Ishikawa (cell line): ENCODE measurements around the gene KIZ.

Source experiments
- CEBPB ChIP-seq: IDR thresholded peaks from 2 replicates; pipeline ENCODE4 v1.6.1; 2012
- CREB1 ChIP-seq: IDR thresholded peaks from 2 replicates; pipeline ENCODE4 v1.6.1; 2012; ENCODE audit warnings: low read depth
- EGR1 ChIP-seq: IDR thresholded peaks from 2 replicates; pipeline ENCODE4 v1.6.1; 2012
- EP300 ChIP-seq: IDR thresholded peaks from 2 replicates; pipeline ENCODE4 v1.6.1; 2012; ENCODE audit warnings: borderline replicate concordance
- FOXM1 ChIP-seq: IDR thresholded peaks from 2 replicates; pipeline ENCODE4 v1.6.1; 2012; ENCODE audit warnings: low read depth, borderline replicate concordance
- NFIC ChIP-seq: IDR thresholded peaks from 2 replicates; pipeline ENCODE4 v1.6.1; 2012
- RAD21 ChIP-seq: IDR thresholded peaks from 2 replicates; pipeline ENCODE4 v1.6.1; 2012; ENCODE audit warnings: low read depth
- REST ChIP-seq: IDR thresholded peaks from 2 replicates; pipeline ENCODE4 v1.6.1; 2012; ENCODE audit warnings: low read depth, mild to moderate bottlenecking
- TAF1 ChIP-seq: IDR thresholded peaks from 2 replicates; pipeline ENCODE4 v1.6.1; 2012; ENCODE audit warnings: low read depth, mild to moderate bottlenecking
- TCF12 ChIP-seq: IDR thresholded peaks from 2 replicates; pipeline ENCODE4 v1.6.1; 2012; ENCODE audit warnings: low read depth
- TEAD4 ChIP-seq: IDR thresholded peaks from 2 replicates; pipeline ENCODE4 v1.6.1; 2012
- USF1 ChIP-seq: IDR thresholded peaks from 2 replicates; pipeline ENCODE4 v1.6.1; 2012
- YY1 ChIP-seq: IDR thresholded peaks from 2 replicates; pipeline ENCODE4 v1.6.1; 2012; ENCODE audit warnings: low read depth
- ZBTB7A ChIP-seq: IDR thresholded peaks from 2 replicates; pipeline ENCODE4 v1.6.1; 2012; ENCODE audit warnings: low read depth
- TF ChIP-seq, protein P1 (sequence below): IDR thresholded peaks from 2 replicates; pipeline ENCODE4 v1.6.1; 2012

KIZ gene, protein sequence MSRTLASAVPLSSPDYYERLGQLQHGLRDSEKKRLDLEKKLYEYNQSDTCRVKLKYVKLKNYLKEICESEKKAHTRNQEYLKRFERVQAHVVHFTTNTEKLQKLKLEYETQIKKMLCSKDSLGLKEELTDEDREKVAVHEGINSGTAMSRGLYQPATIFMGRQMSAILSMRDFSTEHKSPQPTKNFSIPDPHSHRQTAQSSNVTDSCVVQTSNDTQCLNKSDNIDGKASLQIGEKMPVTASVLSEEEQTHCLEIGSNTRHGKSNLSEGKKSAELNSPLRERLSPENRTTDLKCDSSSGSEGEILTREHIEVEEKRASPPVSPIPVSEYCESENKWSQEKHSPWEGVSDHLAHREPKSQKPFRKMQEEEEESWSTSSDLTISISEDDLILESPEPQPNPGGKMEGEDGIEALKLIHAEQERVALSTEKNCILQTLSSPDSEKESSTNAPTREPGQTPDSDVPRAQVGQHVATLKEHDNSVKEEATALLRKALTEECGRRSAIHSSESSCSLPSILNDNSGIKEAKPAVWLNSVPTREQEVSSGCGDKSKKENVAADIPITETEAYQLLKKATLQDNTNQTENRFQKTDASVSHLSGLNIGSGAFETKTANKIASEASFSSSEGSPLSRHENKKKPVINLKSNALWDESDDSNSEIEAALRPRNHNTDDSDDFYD

DNA sequence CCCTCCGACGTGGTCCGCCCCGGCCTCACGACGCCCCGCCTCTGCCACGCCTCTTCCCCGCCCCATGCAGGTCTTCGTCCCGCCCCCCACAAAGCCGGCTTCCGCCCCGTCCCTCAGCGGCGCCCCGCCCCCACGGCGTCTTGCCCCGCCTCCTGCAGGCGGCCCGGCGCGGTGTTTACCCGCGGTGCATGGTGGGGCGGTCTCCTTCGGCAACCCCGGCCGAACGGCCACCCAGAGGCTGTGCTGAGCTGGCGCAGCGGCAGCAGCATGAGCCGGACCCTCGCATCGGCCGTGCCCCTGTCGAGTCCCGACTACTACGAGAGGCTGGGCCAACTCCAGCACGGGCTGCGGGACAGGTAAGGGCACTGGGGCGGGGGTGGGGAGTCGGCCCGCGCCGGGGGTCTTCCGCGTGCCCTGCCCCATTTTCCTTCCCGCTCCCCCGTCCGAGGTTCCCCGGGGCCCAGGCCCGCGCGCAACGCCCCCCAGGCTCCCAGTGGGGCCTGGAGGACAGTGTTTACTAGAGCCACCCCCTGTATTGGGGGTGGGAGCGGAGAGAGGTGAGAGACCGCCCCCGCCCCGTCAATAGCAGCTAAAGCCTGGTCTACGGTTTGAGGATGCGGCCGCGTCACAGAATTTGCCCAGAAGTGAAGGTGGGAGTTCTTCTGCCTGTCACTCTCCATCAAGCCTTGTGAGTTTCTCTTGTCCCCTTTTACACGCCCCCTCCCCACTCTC lies at the start of gene KIZ:
TSS of gene KIZ (plus strand) at position 234 of the 732 bp plus-strand sequence. CDS start at position 268, 34 bp downstream.
- TF ChIP-seq EP300 (no peak), CEBPB (no peak), RAD21 (no peak), REST (no peak), NFIC (no peak), TAF1 (peak; percentile 63; the same call in 1 of the 2 replicates), ZBTB7A (peak; percentile 52; the same call in 1 of the 2 replicates), EGR1 (no peak), YY1 (no peak), TEAD4 (no peak), TCF12 (peak; percentile 43; the same call in 1 of the 2 replicates), FOXM1 (no peak), CREB1 (no peak), USF1 (no peak)
- TF ChIP-seq, protein P1, sequence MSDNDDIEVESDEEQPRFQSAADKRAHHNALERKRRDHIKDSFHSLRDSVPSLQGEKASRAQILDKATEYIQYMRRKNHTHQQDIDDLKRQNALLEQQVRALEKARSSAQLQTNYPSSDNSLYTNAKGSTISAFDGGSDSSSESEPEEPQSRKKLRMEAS, result peak; percentile 36; the same call in 1 of the 2 replicates

DNA sequence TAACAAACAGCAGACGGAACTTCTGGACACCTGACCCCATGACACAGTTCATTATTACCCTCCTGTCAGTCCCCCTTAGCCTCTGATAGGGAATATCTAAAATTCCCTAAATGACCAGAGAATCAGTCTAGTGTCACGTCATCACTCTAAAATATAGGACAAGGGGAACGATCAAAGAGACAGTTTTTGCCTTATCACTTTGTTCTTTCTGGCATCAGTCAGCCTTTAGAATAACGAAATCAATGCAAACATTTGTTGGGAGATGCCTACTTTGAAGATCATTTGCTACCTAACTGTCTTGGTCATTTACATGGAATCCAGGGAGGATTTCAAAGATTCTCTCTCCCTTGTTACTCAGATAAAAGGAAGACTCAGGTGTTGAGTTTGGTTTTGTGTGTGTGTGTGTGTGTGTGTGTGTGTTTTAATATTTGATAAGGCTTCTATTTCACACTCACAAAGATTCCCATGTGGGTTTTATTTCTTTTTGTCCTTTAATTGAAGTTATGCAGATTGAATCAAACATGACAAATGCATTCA lies 48.0 kb upstream of the KIZ start:
- TF ChIP-seq TCF12 (no peak), ZBTB7A (no peak), TAF1 (no peak), YY1 (no peak), NFIC (no peak), EGR1 (no peak), USF1 (no peak), FOXM1 (no peak), EP300 (no peak), CEBPB (no peak), RAD21 (no peak)
- TF ChIP-seq, protein P1, result no peak

- TF ChIP-seq FOXM1 (no peak), CREB1 (no peak), TCF12 (no peak), REST (no peak), RAD21 (no peak), EGR1 (no peak), USF1 (no peak), TEAD4 (no peak), CEBPB (no peak), ZBTB7A (no peak), YY1 (no peak)
- TF ChIP-seq, protein P1, result no peak
Measured at GRCh38 chr20:21082584-21082983, 43.3 kb upstream of the KIZ start.

DNA sequence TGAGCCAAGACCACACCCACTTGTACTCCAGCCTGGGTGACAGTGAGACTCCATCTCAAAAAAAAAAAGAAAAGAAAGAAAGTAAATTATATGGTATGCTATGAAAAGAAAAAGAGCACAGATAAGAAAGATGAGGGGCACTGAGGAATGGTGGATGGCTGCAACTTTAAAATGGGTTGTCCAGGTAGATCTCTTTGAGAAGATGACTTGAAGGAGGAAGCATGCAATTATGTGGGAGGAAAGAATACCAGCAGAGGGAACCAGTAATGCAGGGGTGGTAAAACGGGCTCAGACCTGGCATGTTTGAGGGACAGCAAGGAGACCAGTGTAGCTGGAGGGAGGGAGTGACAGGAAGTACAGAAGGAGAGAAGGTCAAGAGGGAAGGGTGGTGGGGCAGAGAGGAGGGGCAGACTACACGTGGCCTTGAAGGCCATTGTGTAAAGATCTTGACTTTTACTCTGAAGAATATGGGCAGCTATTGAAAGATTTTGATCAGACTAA lies 42.0 kb upstream of the KIZ start:
- TF ChIP-seq USF1 (no peak), CEBPB (no peak), CREB1 (no peak), TAF1 (no peak), ZBTB7A (no peak), YY1 (no peak), REST (no peak), FOXM1 (no peak), TEAD4 (no peak), EP300 (no peak), EGR1 (no peak), NFIC (no peak), TCF12 (no peak), RAD21 (no peak)
- TF ChIP-seq, protein P1, result no peak
